ENCODE results near the gene SLC51B.
"Not testable (repeated sequence)": the region's sequence is repeated elsewhere in the genome, so short reads cannot be mapped to it uniquely, and the experiment has no call there.

Gene SLC51B

DNA sequence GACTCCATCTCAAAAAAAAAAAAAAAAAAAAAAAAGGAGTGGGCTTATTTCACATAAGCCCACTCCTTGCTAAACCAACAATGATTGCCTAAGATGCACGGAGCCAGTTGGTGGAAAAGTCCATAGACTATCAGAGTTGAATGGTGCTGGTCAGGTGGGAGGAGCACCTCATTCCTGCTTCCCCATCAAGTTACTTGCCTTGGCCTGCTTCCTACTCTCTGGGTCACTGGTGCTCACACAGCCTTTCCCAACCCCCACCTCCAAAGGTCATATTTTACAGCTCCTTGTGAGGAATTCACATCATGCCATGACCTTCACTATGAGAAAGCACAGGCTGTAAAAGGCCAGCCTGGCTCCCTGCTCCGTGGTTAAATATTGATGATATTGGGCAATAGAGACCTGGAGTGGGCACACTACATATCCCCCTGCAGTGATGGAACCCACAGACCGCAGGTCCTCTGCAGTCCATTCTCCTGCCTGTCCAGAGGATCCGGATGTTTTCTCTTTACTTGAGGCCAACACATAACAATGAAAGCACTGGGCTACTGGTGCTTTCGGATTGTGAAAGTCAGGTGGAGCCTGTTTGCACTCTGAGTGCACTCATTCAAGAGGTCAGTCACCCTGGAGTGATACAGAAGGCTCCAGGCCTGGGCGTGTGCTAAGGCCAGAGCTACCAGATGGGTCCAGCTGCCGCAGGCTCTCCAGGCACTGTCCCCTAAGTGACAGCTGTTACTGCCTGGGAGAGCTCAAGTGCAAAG, at the start of gene SLC51B:
Gene SLC51B, plus strand, starts transcription at position 664 of the 758 bp plus-strand sequence. CDS start 4,618 bp downstream, outside the sequence.
- DNase-seq: no peak

- no peak for DNase-seq
Measured at GRCh38 chr15:64997066-64997465, 48.1 kb upstream of the SLC51B start.

GRCh38 chr15:64997745-64998375, 47.3 kb upstream of the SLC51B start:
- no peak for DNase-seq

DNA sequence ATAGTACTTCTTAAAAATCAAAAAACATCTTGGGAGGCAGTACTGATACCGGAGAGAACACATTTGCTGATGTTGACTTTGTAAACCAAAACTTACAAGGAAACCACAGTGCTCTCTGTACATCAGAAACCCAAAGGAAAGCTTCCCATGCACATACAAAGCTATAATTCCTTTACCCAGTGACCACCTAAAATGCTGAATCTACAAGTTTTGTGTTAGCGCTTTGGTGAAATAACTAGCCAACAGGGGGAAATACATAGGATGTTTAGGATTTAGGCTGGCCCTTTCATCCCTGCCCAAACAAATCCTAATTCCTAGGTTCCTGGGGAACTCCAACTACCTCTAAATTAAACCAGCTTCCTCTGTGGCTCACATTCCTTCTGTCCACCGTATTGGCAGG, 40.2 kb upstream of the SLC51B start:
- no peak for DNase-seq

DNA sequence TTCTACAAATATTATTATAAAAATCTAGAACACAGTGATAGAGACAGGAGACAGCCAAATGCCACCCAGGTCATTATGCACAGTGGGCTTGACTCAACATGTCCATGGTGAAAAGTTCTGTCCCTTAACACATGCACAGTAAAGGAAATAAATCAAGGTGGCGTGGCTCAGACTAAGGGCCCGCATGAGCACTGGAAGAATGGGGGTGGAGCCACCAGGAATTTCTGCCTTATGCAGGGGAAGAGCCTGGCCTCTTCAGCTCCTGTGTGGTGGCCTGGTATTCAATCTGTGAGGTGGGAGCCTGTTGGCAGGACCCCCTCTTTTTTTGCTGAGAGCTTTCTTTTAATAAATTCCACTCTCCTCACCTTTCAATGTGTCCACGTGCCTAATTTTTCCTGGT, 38.3 kb upstream of the SLC51B start:
- DNase-seq: no peak

GRCh38 chr15:65008983-65009382, 36.2 kb upstream of the SLC51B start:
- no peak for DNase-seq

- DNase-seq: not testable (repeated sequence)
Measured at GRCh38 chr15:65011198-65011597, 34.0 kb upstream of the SLC51B start.

DNA sequence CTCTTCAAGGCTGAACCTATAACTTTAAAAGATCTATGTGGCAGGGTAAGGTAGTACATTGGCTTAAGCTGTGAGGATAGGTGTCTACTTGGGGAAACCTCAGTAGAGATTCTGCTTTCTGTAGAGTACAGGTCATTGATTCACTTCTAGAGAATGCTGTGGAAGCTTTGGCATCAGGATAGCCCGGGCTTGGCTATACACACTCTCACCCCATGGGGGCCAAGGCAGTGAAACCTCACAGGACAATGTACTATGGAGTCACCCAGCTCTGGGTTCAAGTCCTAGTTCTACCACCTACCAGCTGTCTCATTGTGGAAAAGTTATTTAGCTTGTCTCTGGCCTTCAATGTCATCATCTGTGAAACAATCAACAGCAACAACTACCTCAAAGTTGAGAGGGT, 24.8 kb upstream of the SLC51B start:
- DNase-seq: no peak

GRCh38 chr15:65021488-65021887, 23.7 kb upstream of the SLC51B start:
- DNase-seq: no peak

- DNase-seq: no peak
Measured at GRCh38 chr15:65026756-65027155, 18.4 kb upstream of the SLC51B start.

- DNase-seq: no peak
Measured at GRCh38 chr15:65027593-65027992, 17.6 kb upstream of the SLC51B start.

DNA sequence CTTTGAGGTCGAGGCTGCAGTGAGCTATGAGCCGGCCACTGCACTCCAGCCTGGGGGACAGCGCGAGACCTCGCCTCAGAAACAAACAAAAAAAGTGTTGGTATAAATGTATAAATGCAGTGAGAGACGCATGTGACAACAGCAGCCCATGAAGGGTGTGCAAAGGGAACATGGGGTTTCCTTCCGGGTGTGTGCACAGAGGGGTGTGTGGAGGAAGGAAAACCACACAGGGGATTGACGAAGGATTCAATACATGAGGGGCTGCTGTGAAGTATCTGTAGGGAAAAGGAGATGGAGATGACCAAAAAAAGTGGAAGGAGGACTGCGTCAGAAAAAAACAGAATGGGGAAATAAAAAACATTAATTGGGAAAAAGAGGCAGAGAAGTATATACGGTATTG, 16.8 kb upstream of the SLC51B start:
- DNase-seq: peak; percentile 13

GRCh38 chr15:65028921-65029735, 16.1 kb upstream of the SLC51B start, which contains the start of gene MTFMT:
TSS of gene MTFMT (minus strand) at chr15:65029639. CDS start at chr15:65029613, 26 bp downstream.
- DNase-seq: peak; percentile 93

GRCh38 chr15:65029736-65030208, 15.4 kb upstream of the SLC51B start:
- DNase-seq: no peak

DNA sequence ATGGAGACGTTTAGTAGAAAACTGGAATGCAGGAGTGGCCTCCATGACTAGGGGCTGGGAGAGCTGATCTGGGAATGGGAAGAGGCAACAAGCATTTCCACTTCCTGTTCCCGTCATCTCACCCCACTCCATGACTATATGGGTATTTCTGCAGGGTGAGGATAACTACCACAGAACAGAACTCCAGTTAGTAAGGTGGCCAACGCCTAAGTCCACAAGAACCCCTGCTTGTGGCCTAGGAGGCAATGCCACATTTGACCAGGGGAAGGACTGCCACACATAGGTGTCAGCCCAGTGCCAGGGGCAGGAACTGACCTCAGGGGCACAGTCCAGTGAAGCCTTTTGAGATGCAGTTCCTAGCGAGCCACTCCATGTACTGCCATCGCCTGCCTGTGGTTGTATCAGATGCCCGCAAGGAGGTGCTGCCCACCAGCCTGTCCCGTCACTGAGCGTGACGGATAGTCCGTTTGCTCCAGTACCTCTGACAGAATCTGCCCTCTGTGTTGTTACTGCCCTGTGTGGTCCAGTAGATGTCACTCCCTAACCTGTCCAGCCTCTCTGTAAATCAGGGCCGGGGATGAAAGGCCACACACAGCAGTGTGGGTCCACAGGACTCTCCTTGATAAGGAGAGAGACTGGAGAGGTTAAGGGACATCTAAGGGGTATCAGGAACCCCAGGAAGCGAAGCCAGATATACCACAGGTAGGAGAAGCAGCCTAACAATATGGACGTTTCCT, 12.2 kb upstream of the SLC51B start:
- DNase-seq: peak; percentile 40

- peak; percentile 51 for DNase-seq
Measured at GRCh38 chr15:65033659-65034269, 11.4 kb upstream of the SLC51B start.

GRCh38 chr15:65034719-65035118, 10.5 kb upstream of the SLC51B start:
- no peak for DNase-seq

DNA sequence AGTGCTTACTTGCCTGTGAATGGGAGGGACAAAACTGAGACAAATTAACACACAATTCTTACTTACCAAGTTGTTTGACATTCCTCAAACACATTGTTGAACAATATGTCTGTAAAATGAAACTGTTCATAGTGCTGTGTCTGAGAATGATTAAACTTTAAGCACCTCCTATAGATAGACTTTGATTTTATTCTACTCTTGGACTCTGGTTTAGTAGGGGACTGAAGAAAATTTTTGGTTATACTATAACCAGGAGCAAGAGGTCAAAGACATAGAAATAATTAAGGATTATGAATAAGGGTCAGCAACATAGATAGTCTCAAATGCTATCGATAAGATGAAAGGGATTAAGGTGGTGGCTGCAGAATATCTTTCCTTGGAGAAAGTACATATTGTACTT, 7.9 kb upstream of the SLC51B start:
- no peak for DNase-seq

GRCh38 chr15:65038428-65038827, 6.8 kb upstream of the SLC51B start:
- DNase-seq: no peak

GRCh38 chr15:65038836-65039235, 6.4 kb upstream of the SLC51B start:
- no peak for DNase-seq

DNA sequence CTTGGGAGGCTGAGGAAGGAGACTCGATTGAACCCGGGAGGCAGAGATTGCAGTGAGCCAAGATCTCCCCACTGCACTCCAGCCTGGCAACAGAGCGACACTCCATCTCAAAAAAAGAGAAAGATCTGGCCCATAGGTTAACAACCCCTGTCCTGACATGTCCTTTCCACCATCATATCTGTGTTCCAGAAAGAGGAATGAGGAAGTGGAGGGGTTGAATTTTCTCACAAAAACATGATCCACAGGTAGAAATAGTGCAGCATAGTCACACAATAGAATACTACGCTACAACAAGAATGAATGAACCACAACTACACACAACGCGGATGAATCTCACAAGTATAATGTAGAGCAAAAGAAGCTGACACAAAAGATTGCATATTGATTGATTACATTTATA, 4.7 kb upstream of the SLC51B start:
- DNase-seq: no peak

DNA sequence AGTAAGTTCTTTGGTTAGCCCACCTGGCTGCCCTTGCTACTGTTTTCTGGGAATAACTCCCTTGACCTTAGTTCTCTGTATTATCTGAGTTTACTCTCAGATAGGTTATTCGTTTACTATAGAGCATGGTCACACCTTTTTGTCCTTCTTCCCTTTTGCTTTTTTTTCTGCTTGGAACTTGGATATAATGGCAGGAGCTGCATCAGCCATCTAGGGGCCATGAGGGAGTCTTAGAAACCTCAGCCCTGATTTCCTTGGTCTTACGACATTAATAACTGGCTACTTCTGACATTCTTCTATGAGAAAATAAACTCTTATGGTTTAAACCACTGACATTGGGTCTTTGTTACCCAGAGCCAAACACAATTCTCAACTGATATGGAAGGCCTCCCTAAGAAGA, 3.4 kb upstream of the SLC51B start:
- DNase-seq: no peak

Measured in CD4-positive, alpha-beta T cell treated with Interleukin-21 for 1 hour (primary cell).